ENCODE data around the gene MARCKSL1. TPM values are rescaled to one million over a fixed set of nuclear protein-coding genes. Genes with fewer than 3 reads are reported as not detected.
A peak's percentile ranks its signal among the peaks of the same experiment; 100 is the strongest.
"Not testable (repeated sequence)": the region's sequence is repeated elsewhere in the genome, so short reads cannot be mapped to it uniquely, and the experiment has no call there.

The MARCKSL1 gene
- total RNA-seq, 2 donors from 2014 or later: 11.8 to 35.9 TPM

GRCh38 chr1:32309960-32310359 is 26.1 kb downstream of the MARCKSL1 start:
- Mint-ChIP-seq H3K4me3 (no peak overlapping the region), H3K4me1 (ENCODE audit: low read depth in 2 of 2) (peaks cover 36% of the 10 kb centered on the region in 2 donors), H3K27ac (peak overlapping the region in 1 of 2 donors; percentile 55), H3K27me3 (no peaks in the 10 kb centered on the region), H3K9me3 (no peaks in the 10 kb centered on the region), H3K36me3 (peaks cover 17% of the 10 kb centered on the region)
- no peak for DNase-seq (ENCODE audit: low spot score)
- ATAC-seq: no peak

- Mint-ChIP-seq H3K9me3 (no peaks in the 10 kb centered on the region), H3K4me3 (no peak overlapping the region), H3K27me3 (no peaks in the 10 kb centered on the region), H3K27ac (peak overlapping the region in 1 of 2 donors; percentile 20), H3K4me1 (ENCODE audit: low read depth in 2 of 2) (peaks cover 43 to 46% of the 10 kb centered on the region in 2 donors), H3K36me3 (peaks cover 31% of the 10 kb centered on the region)
- ATAC-seq (no peak), DNase-seq (ENCODE audit: low spot score) (no peak)
These were observed 28.7 kb downstream of the MARCKSL1 start for GRCh38 chr1:32307324-32307723.

- DNase-seq (ENCODE audit: low spot score): no peak
- H3K9me3 Mint-ChIP-seq: no peaks in the 10 kb centered on the region
- H3K36me3 Mint-ChIP-seq: peaks cover 31% of the 10 kb centered on the region
- H3K27me3 Mint-ChIP-seq: no peaks in the 10 kb centered on the region
- ATAC-seq: no peak
- peaks cover 45% of the 10 kb centered on the region in 2 donors for H3K4me1 Mint-ChIP-seq (ENCODE audit: low read depth in 2 of 2)
- H3K4me3 Mint-ChIP-seq: no peak overlapping the region
- H3K27ac Mint-ChIP-seq: no peak overlapping the region
These were observed 30.7 kb downstream of the MARCKSL1 start for GRCh38 chr1:32305310-32305709.

GRCh38 chr1:32303997-32304622 is 31.9 kb downstream of the MARCKSL1 start:
- H3K27me3 Mint-ChIP-seq: no peaks in the 10 kb centered on the region
- H3K9me3 Mint-ChIP-seq: no peaks in the 10 kb centered on the region
- H3K36me3 Mint-ChIP-seq: peaks cover 31% of the 10 kb centered on the region
- no peak overlapping the region for H3K4me3 Mint-ChIP-seq
- no peak for ATAC-seq
- H3K27ac Mint-ChIP-seq: no peak overlapping the region
- H3K4me1 Mint-ChIP-seq (ENCODE audit: low read depth in 2 of 2): peaks cover 37 to 40% of the 10 kb centered on the region in 2 donors
- no peak for DNase-seq (ENCODE audit: low spot score)

GRCh38 chr1:32303358-32303757 is 32.7 kb downstream of the MARCKSL1 start:
- H3K4me3 Mint-ChIP-seq: no peak overlapping the region
- peaks cover 31% of the 10 kb centered on the region for H3K36me3 Mint-ChIP-seq
- H3K27me3 Mint-ChIP-seq: no peaks in the 10 kb centered on the region
- no peak overlapping the region for H3K27ac Mint-ChIP-seq
- no peaks in the 10 kb centered on the region for H3K9me3 Mint-ChIP-seq
- ATAC-seq: no peak
- peaks cover 36 to 37% of the 10 kb centered on the region in 2 donors for H3K4me1 Mint-ChIP-seq (ENCODE audit: low read depth in 2 of 2)
- DNase-seq (ENCODE audit: low spot score): no peak

- peaks cover 45 to 48% of the 10 kb centered on the region in 2 donors for H3K4me1 Mint-ChIP-seq (ENCODE audit: low read depth in 2 of 2)
These were observed 36.7 kb downstream of the MARCKSL1 start for GRCh38 chr1:32299327-32299726.

GRCh38 chr1:32298211-32298610 is 37.8 kb downstream of the MARCKSL1 start:
- H3K27ac Mint-ChIP-seq; ATAC-seq; H3K4me3 Mint-ChIP-seq; DNase-seq (ENCODE audit: low spot score); H3K27me3 Mint-ChIP-seq; H3K9me3 Mint-ChIP-seq: not testable (repeated sequence)
- peaks cover 13% of the 10 kb centered on the region for H3K36me3 Mint-ChIP-seq
- H3K4me1 Mint-ChIP-seq (ENCODE audit: low read depth in 2 of 2): peaks cover 39 to 40% of the 10 kb centered on the region in 2 donors

More at GRCh38 chr1:32299327-32299726, 36.7 kb downstream of the MARCKSL1 start:
- ATAC-seq: no peak
- DNase-seq (ENCODE audit: low spot score): no peak
- H3K4me3 Mint-ChIP-seq: no peak overlapping the region
- H3K9me3 Mint-ChIP-seq: no peaks in the 10 kb centered on the region
- no peak overlapping the region for H3K27ac Mint-ChIP-seq
- no peaks in the 10 kb centered on the region for H3K27me3 Mint-ChIP-seq
- H3K36me3 Mint-ChIP-seq: peaks cover 21% of the 10 kb centered on the region

GRCh38 chr1:32291708-32292538 is 44.1 kb downstream of the MARCKSL1 start, which contains the start of gene HDAC1:
Gene HDAC1 (plus strand): TSS chr1:32292083. CDS start chr1:32292170, 87 bp downstream.
- peak within 1 kb of the TSS; percentile 90 for H3K27ac Mint-ChIP-seq
- ATAC-seq (peak; percentile 100), DNase-seq (ENCODE audit: low spot score) (peak; percentile 99)
- peak within 1 kb of the TSS; percentile 89 for H3K4me3 Mint-ChIP-seq
- H3K4me1 Mint-ChIP-seq (ENCODE audit: low read depth in 2 of 2): peaks cover 27 to 34% of the 10 kb centered on the region in 2 donors
- H3K36me3 Mint-ChIP-seq: peaks cover 6% of the 10 kb centered on the region
- no peaks in the 10 kb centered on the region for H3K9me3 Mint-ChIP-seq
- no peaks in the 10 kb centered on the region for H3K27me3 Mint-ChIP-seq

- no peaks in the 10 kb centered on the region for H3K9me3 Mint-ChIP-seq
- peak overlapping the region; percentile 89 for H3K4me3 Mint-ChIP-seq
- H3K27me3 Mint-ChIP-seq: no peaks in the 10 kb centered on the region
- DNase-seq (ENCODE audit: low spot score) (no peak), ATAC-seq (no peak)
- H3K27ac Mint-ChIP-seq: peak overlapping the region; percentile 90
- peaks cover 20 to 27% of the 10 kb centered on the region in 2 donors for H3K4me1 Mint-ChIP-seq (ENCODE audit: low read depth in 2 of 2)
- H3K36me3 Mint-ChIP-seq: no peaks in the 10 kb centered on the region
These were observed 44.8 kb downstream of the MARCKSL1 start for GRCh38 chr1:32291145-32291707.

- no peaks in the 10 kb centered on the region for H3K9me3 Mint-ChIP-seq
- H3K4me1 Mint-ChIP-seq (ENCODE audit: low read depth in 2 of 2): peaks cover 9 to 14% of the 10 kb centered on the region in 2 donors
- DNase-seq (ENCODE audit: low spot score) (no peak), ATAC-seq (no peak)
- no peak overlapping the region for H3K27ac Mint-ChIP-seq
- H3K4me3 Mint-ChIP-seq: no peak overlapping the region
- H3K36me3 Mint-ChIP-seq: no peaks in the 10 kb centered on the region
- no peaks in the 10 kb centered on the region for H3K27me3 Mint-ChIP-seq
These were observed 46.8 kb downstream of the MARCKSL1 start for GRCh38 chr1:32289256-32289655.

- Mint-ChIP-seq H3K9me3 (no peaks in the 10 kb centered on the region), H3K27me3 (no peaks in the 10 kb centered on the region), H3K4me3 (no peak overlapping the region), H3K27ac (no peak overlapping the region), H3K36me3 (no peaks in the 10 kb centered on the region), H3K4me1 (ENCODE audit: low read depth in 2 of 2) (peaks cover 5% of the 10 kb centered on the region in 2 donors)
- no peak for DNase-seq (ENCODE audit: low spot score)
- no peak for ATAC-seq
These were observed 49.3 kb downstream of the MARCKSL1 start for GRCh38 chr1:32286763-32287162.

GRCh38 chr1:32285658-32286057 is 50.4 kb downstream of the MARCKSL1 start:
- no peaks in the 10 kb centered on the region for H3K9me3 Mint-ChIP-seq
- peaks cover 0 to 3% of the 10 kb centered on the region in 2 donors for H3K4me1 Mint-ChIP-seq (ENCODE audit: low read depth in 2 of 2)
- H3K36me3 Mint-ChIP-seq: no peaks in the 10 kb centered on the region
- peak in 1 of 2 donors; percentile 20 for ATAC-seq
- H3K27me3 Mint-ChIP-seq: no peaks in the 10 kb centered on the region
- H3K4me3 Mint-ChIP-seq: no peak overlapping the region
- peak overlapping the region in 1 of 2 donors; percentile 34 for H3K27ac Mint-ChIP-seq
- DNase-seq (ENCODE audit: low spot score): no peak

- not testable (repeated sequence) for DNase-seq (ENCODE audit: low spot score); H3K27me3 Mint-ChIP-seq; H3K4me3 Mint-ChIP-seq; ATAC-seq; H3K4me1 Mint-ChIP-seq (ENCODE audit: low read depth in 2 of 2); H3K27ac Mint-ChIP-seq; H3K9me3 Mint-ChIP-seq; H3K36me3 Mint-ChIP-seq
These were observed 51.3 kb downstream of the MARCKSL1 start for GRCh38 chr1:32284777-32285176.
